ENCODE results near the gene FAM83F.
"Not testable (repeated sequence)": the region's sequence is repeated elsewhere in the genome, so short reads cannot be mapped to it uniquely, and the experiment has no call there.

Gene FAM83F

GRCh38 chr22:40019100-40019499 is 24.3 kb downstream of the FAM83F start:
- no peak for DNase-seq

GRCh38 chr22:40020956-40021355 is 26.2 kb downstream of the FAM83F start:
- no peak for DNase-seq

- DNase-seq = no peak
These were observed 26.7 kb downstream of the FAM83F start for GRCh38 chr22:40021401-40022000.

GRCh38 chr22:40022536-40023240 is 27.9 kb downstream of the FAM83F start:
- no peak for DNase-seq

GRCh38 chr22:40023341-40023841 is 28.6 kb downstream of the FAM83F start:
- DNase-seq = no peak

GRCh38 chr22:40024201-40025061 is 29.7 kb downstream of the FAM83F start:
- peak; percentile 75 for DNase-seq

GRCh38 chr22:40025062-40025379 is 30.3 kb downstream of the FAM83F start:
- DNase-seq = not testable (repeated sequence)

GRCh38 chr22:40025856-40026255 is 31.1 kb downstream of the FAM83F start:
- no peak for DNase-seq

GRCh38 chr22:40026641-40027040 is 31.9 kb downstream of the FAM83F start:
- no peak for DNase-seq

GRCh38 chr22:40027191-40028097 is 32.7 kb downstream of the FAM83F start:
- no peak for DNase-seq

- no peak for DNase-seq
These were observed 33.3 kb downstream of the FAM83F start for GRCh38 chr22:40028098-40028425.

- no peak for DNase-seq
These were observed 34.6 kb downstream of the FAM83F start for GRCh38 chr22:40029189-40029890.

- DNase-seq = no peak
These were observed 35.4 kb downstream of the FAM83F start for GRCh38 chr22:40030026-40030757.

- DNase-seq = no peak
These were observed 36.0 kb downstream of the FAM83F start for GRCh38 chr22:40030758-40031095.

GRCh38 chr22:40031766-40032470 is 37.2 kb downstream of the FAM83F start:
- DNase-seq = no peak

GRCh38 chr22:40033586-40034380 is 39.0 kb downstream of the FAM83F start:
- DNase-seq = no peak

GRCh38 chr22:40035351-40035750 is 40.6 kb downstream of the FAM83F start:
- no peak for DNase-seq

- DNase-seq = no peak
These were observed 41.4 kb downstream of the FAM83F start for GRCh38 chr22:40036126-40036525.

GRCh38 chr22:40036591-40037225 is 42.0 kb downstream of the FAM83F start:
- DNase-seq = peak; percentile 72

GRCh38 chr22:40037320-40037719 is 42.6 kb downstream of the FAM83F start:
- no peak for DNase-seq
